ENCODE data around the gene CTTN. TPM values are rescaled to one million over a fixed set of nuclear protein-coding genes. Genes with fewer than 3 reads are reported as not detected.

The CTTN gene
- total RNA-seq, 8 experiments from 2014 or later: 49.9 to 376 (median 120) TPM

- Histone ChIP-seq H3K27ac (no peak overlapping the region), H3K4me1 (replicated peaks in 1 of 2) (peaks cover 12 to 14% of the 10 kb centered on the region in 2 donors), H3K4me3 (no peak overlapping the region)
- in situ Hi-C loops (cut with MboI; ENCODE audit: low pct_unique_long_range_greater_than_20kb in 2 of 9, low sequenced_read_pairs in 9 of 9, unreplicated experiment in 9 of 9): loop anchor here in 7 of 9 experiments (25.0 kb wide), 2 partner anchors 294 to 969 kb away; partner anchors contain the start of gene DHCR7 (in 1 of the 7)
- WGBS, 10 experiments: 46 to 92% (median 86%) methylated on average over 5 to 17 of the region's 19 CpGs
- ATAC-seq (replicated peaks in 6 of 8): no peak
These were observed 70.2 kb downstream of the CTTN start for GRCh38 chr11:70468256-70469195.

- Histone ChIP-seq H3K4me1 (replicated peaks in 1 of 2) (peaks cover 5 to 7% of the 10 kb centered on the region in 2 donors), H3K4me3 (no peak overlapping the region), H3K27ac (no peak overlapping the region)
- in situ Hi-C loops (cut with MboI; ENCODE audit: low pct_unique_long_range_greater_than_20kb in 2 of 9, low sequenced_read_pairs in 9 of 9, unreplicated experiment in 9 of 9): loop anchor here in 7 of 9 experiments (25.0 kb wide), 2 partner anchors 292 to 967 kb away; partner anchors contain the start of gene DHCR7 (in 1 of the 7)
- no peak for ATAC-seq (replicated peaks in 6 of 8)
- WGBS, 10 experiments: 38 to 100% (median 98%) methylated on average over 1 to 6 of the region's 6 CpGs; no CpG with 5 or more reads in 1 of the 10 experiments
These were observed 71.8 kb downstream of the CTTN start for GRCh38 chr11:70470127-70470526.

- in situ Hi-C loops (cut with MboI; ENCODE audit: low pct_unique_long_range_greater_than_20kb in 2 of 9, low sequenced_read_pairs in 9 of 9, unreplicated experiment in 9 of 9): loop anchor here in 7 of 9 experiments (25.0 kb wide), 2 partner anchors 291 to 966 kb away; partner anchors contain the start of gene DHCR7 (in 1 of the 7)
- H3K4me1 ChIP-seq (replicated peaks in 1 of 2): peaks cover 5 to 7% of the 10 kb centered on the region in 2 donors
- WGBS, 10 experiments: 0 to 56% (median 33%) methylated on average over 1 to 4 of the region's 7 CpGs; no CpG with 5 or more reads in 1 of the 10 experiments
- peak in 5 of 8 experiments; percentile 29 to 84 (median 52) for ATAC-seq (replicated peaks in 6 of 8)
- no peak overlapping the region for H3K27ac ChIP-seq
- H3K4me3 ChIP-seq: no peak overlapping the region
These were observed 72.9 kb downstream of the CTTN start for GRCh38 chr11:70471254-70471653.

GRCh38 chr11:70472240-70472639 is 73.9 kb downstream of the CTTN start:
- Histone ChIP-seq H3K27ac (no peak overlapping the region), H3K4me1 (replicated peaks in 1 of 2) (peaks cover 10 to 11% of the 10 kb centered on the region in 2 donors), H3K4me3 (no peak overlapping the region)
- ATAC-seq (replicated peaks in 6 of 8): no peak
- in situ Hi-C loops (cut with MboI; ENCODE audit: low pct_unique_long_range_greater_than_20kb in 2 of 9, low sequenced_read_pairs in 9 of 9, unreplicated experiment in 9 of 9): loop anchor here in 7 of 9 experiments (25.0 kb wide), 2 partner anchors 290 to 965 kb away; partner anchors contain the start of gene DHCR7 (in 1 of the 7)
- WGBS, 10 experiments: 57 to 100% (median 100%) methylated on average over 1 to 5 of the region's 9 CpGs; no CpG with 5 or more reads in 6 of the 10 experiments

GRCh38 chr11:70473186-70473872 is 75.0 kb downstream of the CTTN start:
- Histone ChIP-seq H3K4me1 (replicated peaks in 1 of 2) (peaks cover 20% of the 10 kb centered on the region in 2 donors), H3K27ac (no peak overlapping the region), H3K4me3 (no peak overlapping the region)
- WGBS, 10 experiments: 40 to 100% (median 72%) methylated on average over 2 to 6 of the region's 22 CpGs; no CpG with 5 or more reads in 6 of the 10 experiments
- in situ Hi-C loops (cut with MboI; ENCODE audit: low pct_unique_long_range_greater_than_20kb in 2 of 9, low sequenced_read_pairs in 9 of 9, unreplicated experiment in 9 of 9): loop anchor here in 7 of 9 experiments (25.0 kb wide), 2 partner anchors 289 to 964 kb away; partner anchors contain the start of gene DHCR7 (in 1 of the 7)
- no peak for ATAC-seq (replicated peaks in 6 of 8)

GRCh38 chr11:70473873-70474690 is 75.8 kb downstream of the CTTN start:
- WGBS, 10 experiments: 88 to 100% (median 89%) methylated on average over 2 to 3 of the region's 18 CpGs; no CpG with 5 or more reads in 5 of the 10 experiments
- no peak overlapping the region for H3K4me3 ChIP-seq
- H3K4me1 ChIP-seq (replicated peaks in 1 of 2): peaks cover 25 to 28% of the 10 kb centered on the region in 2 donors
- in situ Hi-C loops (cut with MboI; ENCODE audit: low pct_unique_long_range_greater_than_20kb in 2 of 9, low sequenced_read_pairs in 9 of 9, unreplicated experiment in 9 of 9): loop anchor here in 7 of 9 experiments (25.0 kb wide), 2 partner anchors 288 to 963 kb away; partner anchors contain the start of gene DHCR7 (in 1 of the 7)
- H3K27ac ChIP-seq: no peak overlapping the region
- ATAC-seq (replicated peaks in 6 of 8): no peak

- no peak overlapping the region for H3K27ac ChIP-seq
- 9 to 93% (median 75%) methylated on average over 1 to 5 of the region's 8 CpGs; no CpG with 5 or more reads in 4 of the 10 experiments for WGBS, 10 experiments
- peaks cover 31 to 33% of the 10 kb centered on the region in 2 donors for H3K4me1 ChIP-seq (replicated peaks in 1 of 2)
- in situ Hi-C loops (cut with MboI; ENCODE audit: low pct_unique_long_range_greater_than_20kb in 2 of 9, low sequenced_read_pairs in 9 of 9, unreplicated experiment in 9 of 9): loop anchor here in 7 of 9 experiments (25.0 kb wide), 2 partner anchors 288 to 963 kb away; partner anchors contain the start of gene DHCR7 (in 1 of the 7)
- no peak for ATAC-seq (replicated peaks in 6 of 8)
- H3K4me3 ChIP-seq: no peak overlapping the region
These were observed 76.4 kb downstream of the CTTN start for GRCh38 chr11:70474710-70475109.

GRCh38 chr11:70476669-70477068 is 78.3 kb downstream of the CTTN start:
- 19 to 90% (median 46%) methylated on average over 2 to 3 of the region's 4 CpGs; no CpG with 5 or more reads in 6 of the 10 experiments for WGBS, 10 experiments
- peak overlapping the region in 1 of 2 donors; percentile 21 for H3K27ac ChIP-seq
- H3K4me3 ChIP-seq: no peak overlapping the region
- H3K4me1 ChIP-seq (replicated peaks in 1 of 2): peaks cover 30 to 31% of the 10 kb centered on the region in 2 donors
- no peak for ATAC-seq (replicated peaks in 6 of 8)
- in situ Hi-C loops (cut with MboI; ENCODE audit: low pct_unique_long_range_greater_than_20kb in 2 of 9, low sequenced_read_pairs in 9 of 9, unreplicated experiment in 9 of 9): no loop called here

GRCh38 chr11:70477176-70477575 is 78.8 kb downstream of the CTTN start:
- 4 to 92% (median 76%) methylated on average over 1 to 5 of the region's 6 CpGs; no CpG with 5 or more reads in 1 of the 10 experiments for WGBS, 10 experiments
- ATAC-seq (replicated peaks in 6 of 8): peak in 2 of 8 experiments; percentile 2 to 6
- Histone ChIP-seq H3K4me3 (no peak overlapping the region), H3K27ac (peak overlapping the region; percentile 21 to 85), H3K4me1 (replicated peaks in 1 of 2) (peaks cover 30 to 31% of the 10 kb centered on the region in 2 donors)
- in situ Hi-C loops (cut with MboI; ENCODE audit: low pct_unique_long_range_greater_than_20kb in 2 of 9, low sequenced_read_pairs in 9 of 9, unreplicated experiment in 9 of 9): no loop called here

- ATAC-seq (replicated peaks in 6 of 8): peak; percentile 28 to 93 (median 91)
- 0 to 61% (median 30%) methylated on average over 1 to 7 of the region's 10 CpGs; no CpG with 5 or more reads in 3 of the 10 experiments for WGBS, 10 experiments
- in situ Hi-C loops (cut with MboI; ENCODE audit: low pct_unique_long_range_greater_than_20kb in 2 of 9, low sequenced_read_pairs in 9 of 9, unreplicated experiment in 9 of 9): no loop called here
These were observed 79.3 kb downstream of the CTTN start for GRCh38 chr11:70477609-70478008.

GRCh38 chr11:70478166-70478890 is 80.0 kb downstream of the CTTN start:
- ATAC-seq (replicated peaks in 6 of 8): peak in 6 of 8 experiments; percentile 17 to 49 (median 29)
- in situ Hi-C loops (cut with MboI; ENCODE audit: low pct_unique_long_range_greater_than_20kb in 2 of 9, low sequenced_read_pairs in 9 of 9, unreplicated experiment in 9 of 9): no loop called here
- Histone ChIP-seq H3K4me3 (no peak overlapping the region), H3K4me1 (replicated peaks in 1 of 2) (peaks cover 33% of the 10 kb centered on the region in 2 donors), H3K27ac (peak overlapping the region; percentile 79 to 85)
- 60 to 90% (median 76%) methylated on average over 1 to 7 of the region's 11 CpGs; no CpG with 5 or more reads in 3 of the 10 experiments for WGBS, 10 experiments

More at GRCh38 chr11:70477609-70478008, 79.3 kb downstream of the CTTN start:
- H3K4me1 ChIP-seq (replicated peaks in 1 of 2): peaks cover 30 to 31% of the 10 kb centered on the region in 2 donors
- no peak overlapping the region for H3K4me3 ChIP-seq
- peak overlapping the region; percentile 79 to 85 for H3K27ac ChIP-seq
